ENCODE measurements around the gene ALX3.
"Not testable (repeated sequence)": the region's sequence is repeated elsewhere in the genome, so short reads cannot be mapped to it uniquely, and the experiment has no call there.

ALX3 gene

DNA sequence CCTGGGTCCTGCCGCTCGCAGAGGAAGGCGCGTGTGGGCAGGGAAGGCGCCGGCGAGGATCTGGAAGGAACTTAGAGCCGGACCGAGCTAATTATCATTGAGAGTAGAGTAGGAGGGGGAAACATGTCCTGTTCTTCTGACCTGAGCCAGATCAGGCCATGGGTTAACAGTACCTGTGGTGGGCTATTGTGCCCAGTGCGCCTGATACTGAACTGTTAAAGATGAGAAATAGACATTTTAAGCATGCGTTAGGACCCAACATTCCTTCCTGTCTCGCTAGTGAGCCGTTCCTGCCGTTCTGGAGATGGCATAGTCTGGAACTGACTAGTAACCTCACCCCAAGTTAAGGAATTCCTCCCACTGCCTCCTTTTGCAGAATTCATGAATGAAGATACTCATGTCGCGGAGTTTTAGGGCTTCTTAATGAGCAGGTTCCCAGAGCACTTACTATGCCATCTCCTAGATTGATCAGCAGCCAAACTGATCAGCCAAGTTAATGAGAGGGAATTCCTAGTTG, 35.2 kb downstream of the ALX3 start:
- no peak for DNase-seq (ENCODE audit: extremely low read depth, low read depth)
- peak overlapping the region; percentile 88 for H3K4me3 ChIP-seq (replicated peaks; ENCODE audit: low read depth, low read length)
- TF ChIP-seq, protein P1, sequence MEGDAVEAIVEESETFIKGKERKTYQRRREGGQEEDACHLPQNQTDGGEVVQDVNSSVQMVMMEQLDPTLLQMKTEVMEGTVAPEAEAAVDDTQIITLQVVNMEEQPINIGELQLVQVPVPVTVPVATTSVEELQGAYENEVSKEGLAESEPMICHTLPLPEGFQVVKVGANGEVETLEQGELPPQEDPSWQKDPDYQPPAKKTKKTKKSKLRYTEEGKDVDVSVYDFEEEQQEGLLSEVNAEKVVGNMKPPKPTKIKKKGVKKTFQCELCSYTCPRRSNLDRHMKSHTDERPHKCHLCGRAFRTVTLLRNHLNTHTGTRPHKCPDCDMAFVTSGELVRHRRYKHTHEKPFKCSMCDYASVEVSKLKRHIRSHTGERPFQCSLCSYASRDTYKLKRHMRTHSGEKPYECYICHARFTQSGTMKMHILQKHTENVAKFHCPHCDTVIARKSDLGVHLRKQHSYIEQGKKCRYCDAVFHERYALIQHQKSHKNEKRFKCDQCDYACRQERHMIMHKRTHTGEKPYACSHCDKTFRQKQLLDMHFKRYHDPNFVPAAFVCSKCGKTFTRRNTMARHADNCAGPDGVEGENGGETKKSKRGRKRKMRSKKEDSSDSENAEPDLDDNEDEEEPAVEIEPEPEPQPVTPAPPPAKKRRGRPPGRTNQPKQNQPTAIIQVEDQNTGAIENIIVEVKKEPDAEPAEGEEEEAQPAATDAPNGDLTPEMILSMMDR (IDR thresholded peaks at IDR 0.05; ENCODE audit: low read depth, low read length, missing control alignments): no peak

DNA sequence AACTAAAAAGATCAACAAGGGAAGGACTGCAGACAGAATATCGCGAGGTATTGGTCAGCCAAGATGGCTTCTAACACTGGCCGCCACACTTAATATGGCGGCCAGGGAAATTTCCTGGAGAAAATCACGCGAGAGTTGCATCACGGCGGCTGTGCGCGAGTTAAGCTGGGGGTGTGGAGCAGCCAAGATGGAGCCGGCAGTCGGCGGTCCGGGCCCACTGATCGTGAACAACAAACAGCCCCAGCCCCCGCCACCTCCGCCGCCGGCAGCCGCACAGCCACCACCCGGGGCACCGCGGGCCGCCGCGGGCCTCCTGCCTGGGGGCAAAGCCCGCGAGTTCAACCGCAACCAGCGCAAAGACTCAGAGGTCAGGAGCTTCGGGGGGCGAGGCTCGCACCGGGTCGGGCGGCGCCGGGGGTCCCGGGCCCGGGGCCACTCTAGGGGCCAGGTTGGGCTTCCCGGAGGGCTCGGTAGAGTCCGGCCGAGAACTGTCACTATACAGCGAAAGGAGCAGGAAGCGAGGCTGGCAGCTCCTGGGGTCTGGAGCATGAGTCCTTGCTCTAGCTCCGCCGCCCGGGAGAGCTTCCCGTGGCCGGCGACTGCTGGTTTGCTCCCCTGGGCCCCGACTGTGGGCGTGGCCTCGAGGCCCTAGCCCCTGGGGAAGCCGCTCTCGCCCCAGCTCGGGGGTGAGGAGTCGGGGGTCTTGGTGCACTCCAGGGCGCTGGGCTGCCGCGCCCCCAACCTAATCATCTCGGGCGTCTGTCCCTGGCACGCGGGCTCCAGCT, 35.8 kb downstream of the ALX3 start, which contains the start of gene STRIP1:
TSS of gene STRIP1 (plus strand) at position 174 of the 785 bp plus-strand sequence. CDS start at position 188, 14 bp downstream.
- peak within 1 kb of the TSS; percentile 88 for H3K4me3 ChIP-seq (replicated peaks; ENCODE audit: low read depth, low read length)
- TF ChIP-seq, protein P1 (IDR thresholded peaks at IDR 0.05; ENCODE audit: low read depth, low read length, missing control alignments): no peak

DNA sequence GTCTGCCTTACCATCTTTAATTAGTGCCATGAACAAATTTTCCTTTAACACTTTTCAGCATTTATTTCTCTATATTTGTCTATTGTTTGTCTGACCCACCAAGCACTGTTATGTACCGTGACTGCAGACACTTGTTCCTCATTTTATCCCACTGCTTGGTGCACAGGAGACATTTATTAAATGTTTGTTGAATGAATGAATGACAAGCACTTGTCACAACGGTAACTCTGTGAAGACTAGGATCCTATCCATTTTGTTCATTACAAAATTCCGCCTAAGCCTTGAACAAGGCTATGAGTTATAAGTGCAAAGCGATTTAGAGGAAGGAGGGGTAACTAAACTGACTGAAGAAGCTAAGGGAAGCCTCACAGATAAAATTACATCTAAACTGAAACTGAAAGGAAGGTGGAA, 36.4 kb downstream of the ALX3 start:
- TF ChIP-seq, protein P1 (IDR thresholded peaks at IDR 0.05; ENCODE audit: low read depth, low read length, missing control alignments): no peak
- H3K4me3 ChIP-seq (replicated peaks; ENCODE audit: low read depth, low read length): peak overlapping the region; percentile 88

More for the DNA sequence above, 35.8 kb downstream of the ALX3 start, which contains the start of gene STRIP1:
- DNase-seq (ENCODE audit: extremely low read depth, low read depth): peak; percentile 92

DNA sequence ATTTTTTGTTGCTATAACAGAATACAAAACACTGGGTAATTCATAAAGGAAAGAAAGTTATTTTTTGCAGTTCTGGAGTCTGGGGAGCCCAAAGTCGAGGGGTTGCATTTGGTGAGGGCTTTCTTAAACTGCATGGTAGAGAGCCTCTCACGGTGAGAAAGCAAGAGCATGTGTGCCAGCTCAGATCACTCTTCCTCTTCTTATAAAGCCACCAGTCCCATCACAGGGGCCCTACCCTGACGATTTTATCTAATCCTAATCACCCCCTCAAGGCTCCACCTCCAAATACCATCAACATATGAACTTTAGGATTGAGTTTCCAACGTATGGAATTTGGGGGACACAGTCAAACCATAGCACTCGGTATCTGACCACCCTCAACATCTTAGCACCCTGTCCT, 37.1 kb downstream of the ALX3 start:
- H3K4me3 ChIP-seq (replicated peaks; ENCODE audit: low read depth, low read length): no peak overlapping the region
- TF ChIP-seq, protein P1 (IDR thresholded peaks at IDR 0.05; ENCODE audit: low read depth, low read length, missing control alignments): no peak

More for the DNA sequence above, 36.4 kb downstream of the ALX3 start:
- no peak for DNase-seq (ENCODE audit: extremely low read depth, low read depth)

DNA sequence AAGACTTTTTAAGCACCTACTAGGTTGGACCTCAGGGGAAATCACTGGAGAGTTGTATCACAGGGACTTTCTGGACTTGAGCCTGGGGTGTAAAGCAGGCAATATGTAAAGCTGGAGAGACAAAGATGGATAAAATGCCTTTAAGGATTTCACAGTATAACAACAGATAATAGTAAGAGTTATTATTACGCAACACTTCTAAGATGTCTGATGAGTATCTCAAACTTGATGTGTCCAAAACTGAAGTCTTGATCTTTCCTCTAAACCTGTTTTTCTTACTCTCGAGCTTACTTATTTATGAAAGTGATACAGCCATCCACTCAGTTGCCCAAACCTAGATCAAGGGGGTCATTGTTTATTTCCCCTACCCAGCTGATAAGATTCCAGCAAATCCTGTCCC, 38.1 kb downstream of the ALX3 start:
- no peak overlapping the region for H3K4me3 ChIP-seq (replicated peaks; ENCODE audit: low read depth, low read length)
- TF ChIP-seq, protein P1 (IDR thresholded peaks at IDR 0.05; ENCODE audit: low read depth, low read length, missing control alignments): no peak
- no peak for DNase-seq (ENCODE audit: extremely low read depth, low read depth)

More for the DNA sequence above, 37.1 kb downstream of the ALX3 start:
- no peak for DNase-seq (ENCODE audit: extremely low read depth, low read depth)

DNA sequence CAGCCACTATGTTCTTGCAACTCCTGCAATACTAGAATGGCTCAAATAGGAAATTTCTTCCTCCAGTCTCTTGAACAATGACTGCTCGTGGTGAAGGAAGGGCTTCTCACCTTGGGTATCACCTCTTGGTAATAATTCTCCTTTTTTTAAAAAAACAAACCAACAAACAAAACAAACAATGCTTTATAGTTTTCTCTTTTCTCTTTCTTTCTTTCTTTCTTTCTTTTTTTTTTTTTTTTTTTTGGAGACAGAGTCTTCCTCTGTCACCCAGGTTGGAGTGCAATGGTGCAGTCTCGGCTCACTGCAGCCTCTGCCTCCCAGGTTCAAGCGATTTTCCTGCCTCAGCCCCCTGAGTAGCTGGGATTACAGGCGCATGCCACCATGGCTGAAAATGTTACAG, 39.8 kb downstream of the ALX3 start:
- not testable (repeated sequence) for DNase-seq (ENCODE audit: extremely low read depth, low read depth); H3K4me3 ChIP-seq (replicated peaks; ENCODE audit: low read depth, low read length)

DNA sequence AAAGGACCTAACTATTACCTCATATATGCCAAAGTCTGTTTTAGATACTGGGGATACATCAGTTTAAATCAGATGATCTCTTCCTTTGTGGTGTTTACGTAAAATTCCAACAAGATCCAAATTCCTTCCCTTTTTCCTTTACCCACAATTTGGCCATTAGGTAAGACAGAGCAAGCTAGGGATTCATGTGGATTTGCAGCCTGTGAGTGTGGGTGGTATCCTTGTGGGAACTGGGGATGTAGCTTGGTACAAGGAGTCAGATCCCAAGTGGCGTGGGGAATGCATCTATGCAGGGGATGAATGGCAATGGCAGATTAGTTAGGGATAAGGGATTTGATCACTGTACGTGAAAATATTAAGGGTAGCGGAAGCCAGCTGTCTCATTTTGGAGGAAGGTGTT, 45.9 kb downstream of the ALX3 start:
- TF ChIP-seq, protein P1 (IDR thresholded peaks at IDR 0.05; ENCODE audit: low read depth, low read length, missing control alignments): no peak
- no peak overlapping the region for H3K4me3 ChIP-seq (replicated peaks; ENCODE audit: low read depth, low read length)
- DNase-seq (ENCODE audit: extremely low read depth, low read depth): no peak

Measured in HFF-Myc (cell line).